Prostate gland (tissue), 2 donors: ENCODE measurements around the gene EIF3I.

Experiments used
- POLR2A ChIP-seq: fragments of 450-650 bp; IDR thresholded peaks from one replicate; pipeline ENCODE4 v1.6.1; 2016; ENCODE audit warnings: antibody characterized with exemption, mild to moderate bottlenecking
- POLR2AphosphoS5 ChIP-seq: sonication (generic); formaldehyde crosslinking; IDR thresholded peaks from one replicate; pipeline ENCODE4 v1.6.1; 2017; ENCODE audit warnings: antibody characterized with exemption
- TF ChIP-seq, protein P1 (sequence below), 4 experiments: fragments of 200-600 bp in 2 of 4; fragments of 450-650 bp in 2 of 4; sonication (generic) in 2 of 4; IDR thresholded peaks; 1 replicate in 3 of 4; 2 replicates in 1 of 4; pipeline ENCODE4 v1.5.1; 2016 to 2019; ENCODE audit warnings: antibody characterized with exemption in 4 of 4, mild to moderate bottlenecking in 2 of 4, moderate library complexity in 2 of 4

GRCh38 chr1:32273391-32274208 lies 51.4 kb downstream of the EIF3I start:
- TF ChIP-seq POLR2AphosphoS5: no peak
- TF ChIP-seq, protein P1, sequence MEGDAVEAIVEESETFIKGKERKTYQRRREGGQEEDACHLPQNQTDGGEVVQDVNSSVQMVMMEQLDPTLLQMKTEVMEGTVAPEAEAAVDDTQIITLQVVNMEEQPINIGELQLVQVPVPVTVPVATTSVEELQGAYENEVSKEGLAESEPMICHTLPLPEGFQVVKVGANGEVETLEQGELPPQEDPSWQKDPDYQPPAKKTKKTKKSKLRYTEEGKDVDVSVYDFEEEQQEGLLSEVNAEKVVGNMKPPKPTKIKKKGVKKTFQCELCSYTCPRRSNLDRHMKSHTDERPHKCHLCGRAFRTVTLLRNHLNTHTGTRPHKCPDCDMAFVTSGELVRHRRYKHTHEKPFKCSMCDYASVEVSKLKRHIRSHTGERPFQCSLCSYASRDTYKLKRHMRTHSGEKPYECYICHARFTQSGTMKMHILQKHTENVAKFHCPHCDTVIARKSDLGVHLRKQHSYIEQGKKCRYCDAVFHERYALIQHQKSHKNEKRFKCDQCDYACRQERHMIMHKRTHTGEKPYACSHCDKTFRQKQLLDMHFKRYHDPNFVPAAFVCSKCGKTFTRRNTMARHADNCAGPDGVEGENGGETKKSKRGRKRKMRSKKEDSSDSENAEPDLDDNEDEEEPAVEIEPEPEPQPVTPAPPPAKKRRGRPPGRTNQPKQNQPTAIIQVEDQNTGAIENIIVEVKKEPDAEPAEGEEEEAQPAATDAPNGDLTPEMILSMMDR (IDR thresholded peaks at IDR 0.05): no peak
- TF ChIP-seq POLR2A: no peak
